ENCODE data around the gene KATNB1. TPM values are rescaled to one million over a fixed set of nuclear protein-coding genes. Genes with fewer than 3 reads are reported as not detected.
A peak's percentile ranks its signal among the peaks of the same experiment; 100 is the strongest.

KATNB1 gene
- total RNA-seq, 6 experiments from 2014 or later = 5.6 to 17.5 (median 8.5) TPM

DNA sequence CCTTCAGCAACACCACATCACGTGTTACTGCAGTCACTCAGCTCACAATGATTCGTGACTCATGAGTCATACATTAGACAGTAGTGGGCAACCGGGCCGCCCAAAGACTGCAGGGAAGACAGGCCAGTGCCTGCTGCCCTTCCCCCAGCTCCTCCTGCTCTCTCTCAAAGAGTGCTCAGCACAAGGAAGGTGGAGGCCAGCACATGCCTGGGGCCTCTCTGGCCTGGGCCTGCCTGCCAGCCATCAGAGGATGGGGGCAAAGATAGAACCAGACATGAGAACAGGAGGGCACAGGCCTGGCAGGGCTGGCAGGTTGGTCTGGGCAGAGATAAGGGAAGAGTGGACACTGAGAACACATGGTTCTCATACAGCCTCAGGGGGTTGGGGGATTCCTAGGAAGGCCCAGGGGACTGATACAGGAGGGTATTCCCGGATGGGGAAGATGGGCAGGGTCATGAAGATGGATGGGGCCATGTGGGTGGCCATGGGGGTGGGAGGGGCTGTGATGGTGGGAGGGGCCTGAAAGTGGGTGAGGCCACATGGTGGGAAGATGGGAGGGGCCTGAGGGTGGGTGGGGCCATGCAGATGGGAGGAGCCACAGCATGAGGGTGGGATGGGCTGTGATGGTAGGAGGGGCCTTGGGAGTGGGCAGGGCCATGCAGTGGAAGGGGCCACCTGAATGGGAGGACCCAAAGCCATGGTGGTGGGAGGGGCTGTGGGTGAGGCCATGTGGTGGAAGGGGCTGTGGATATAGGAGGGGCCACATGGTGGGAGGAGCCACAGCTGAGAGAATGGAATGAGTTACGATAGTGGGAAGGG is 29.0 kb downstream of the KATNB1 start:
- intact Hi-C loops (cut with DNase I) = loop anchor here in 1 of 2 donors (10.0 kb wide), 1 partner anchor 250 kb away; no protein-coding TSS in a partner anchor
- ATAC-seq = peak; percentile 33 to 68 (median 52)
- H3K27me3 ChIP-seq = no peaks in the 10 kb centered on the region
- no peak overlapping the region for H3K27ac ChIP-seq
- no peak for DNase-seq
- TF ChIP-seq POLR2A (IDR thresholded peaks at IDR 0.05) = no peak
- TF ChIP-seq, protein P1, sequence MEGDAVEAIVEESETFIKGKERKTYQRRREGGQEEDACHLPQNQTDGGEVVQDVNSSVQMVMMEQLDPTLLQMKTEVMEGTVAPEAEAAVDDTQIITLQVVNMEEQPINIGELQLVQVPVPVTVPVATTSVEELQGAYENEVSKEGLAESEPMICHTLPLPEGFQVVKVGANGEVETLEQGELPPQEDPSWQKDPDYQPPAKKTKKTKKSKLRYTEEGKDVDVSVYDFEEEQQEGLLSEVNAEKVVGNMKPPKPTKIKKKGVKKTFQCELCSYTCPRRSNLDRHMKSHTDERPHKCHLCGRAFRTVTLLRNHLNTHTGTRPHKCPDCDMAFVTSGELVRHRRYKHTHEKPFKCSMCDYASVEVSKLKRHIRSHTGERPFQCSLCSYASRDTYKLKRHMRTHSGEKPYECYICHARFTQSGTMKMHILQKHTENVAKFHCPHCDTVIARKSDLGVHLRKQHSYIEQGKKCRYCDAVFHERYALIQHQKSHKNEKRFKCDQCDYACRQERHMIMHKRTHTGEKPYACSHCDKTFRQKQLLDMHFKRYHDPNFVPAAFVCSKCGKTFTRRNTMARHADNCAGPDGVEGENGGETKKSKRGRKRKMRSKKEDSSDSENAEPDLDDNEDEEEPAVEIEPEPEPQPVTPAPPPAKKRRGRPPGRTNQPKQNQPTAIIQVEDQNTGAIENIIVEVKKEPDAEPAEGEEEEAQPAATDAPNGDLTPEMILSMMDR (IDR thresholded peaks at IDR 0.05) = no peak
- H3K4me1 ChIP-seq = no peaks in the 10 kb centered on the region
- WGBS (ENCODE audit: insufficient coverage, low coverage, low lambda C conversion rate, missing lambda C conversion rate) = 65% methylated on average over 3 of the region's 6 CpGs
- no peak overlapping the region for H3K4me3 ChIP-seq
- peaks cover 4 to 66% (median 28%) of the 10 kb centered on the region in 4 donors for H3K36me3 ChIP-seq
- H3K9me3 ChIP-seq = no peaks in the 10 kb centered on the region

DNA sequence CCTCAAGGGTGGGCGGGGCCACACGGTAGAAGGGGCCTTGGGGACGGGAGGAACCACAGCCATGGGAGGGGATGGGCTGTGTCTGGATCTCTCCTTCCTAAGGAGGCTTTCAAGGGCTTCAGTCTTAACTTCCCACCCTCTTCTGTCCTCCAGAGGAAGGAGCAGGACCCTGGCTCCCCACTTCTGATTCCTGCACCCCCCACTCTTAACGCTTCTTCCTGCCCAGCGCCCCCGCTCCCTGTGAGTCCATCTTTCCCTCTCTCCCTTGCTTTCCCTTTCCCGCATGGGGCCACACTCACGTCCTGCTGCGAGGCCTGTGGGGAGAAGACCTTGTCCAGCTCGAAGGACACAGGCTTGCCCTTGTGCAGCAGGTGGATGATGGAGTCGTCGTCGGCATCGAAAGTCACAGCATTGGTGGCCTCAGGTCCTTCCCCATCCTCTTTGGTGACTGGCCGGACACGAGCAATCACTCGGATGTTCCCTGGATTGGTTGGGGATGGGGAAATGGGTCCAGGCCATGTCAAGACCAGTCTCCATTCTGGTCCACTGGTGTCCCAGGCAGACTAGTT is 29.7 kb downstream of the KATNB1 start:
- no peak overlapping the region for H3K27ac ChIP-seq
- no peak overlapping the region for H3K4me3 ChIP-seq
- TF ChIP-seq, protein P1 (IDR thresholded peaks at IDR 0.05) = no peak
- TF ChIP-seq POLR2A (IDR thresholded peaks at IDR 0.05) = no peak
- H3K9me3 ChIP-seq = no peaks in the 10 kb centered on the region
- ATAC-seq (no peak), DNase-seq (no peak)
- WGBS (ENCODE audit: insufficient coverage, low coverage, low lambda C conversion rate, missing lambda C conversion rate) = 95% methylated on average over 10 of the region's 17 CpGs
- no peaks in the 10 kb centered on the region for H3K4me1 ChIP-seq
- peaks cover 3 to 69% (median 31%) of the 10 kb centered on the region in 4 donors for H3K36me3 ChIP-seq
- intact Hi-C loops (cut with DNase I) = loop anchor here in 1 of 2 donors (10.0 kb wide), 1 partner anchor 250 kb away; no protein-coding TSS in a partner anchor
- no peaks in the 10 kb centered on the region for H3K27me3 ChIP-seq

DNA sequence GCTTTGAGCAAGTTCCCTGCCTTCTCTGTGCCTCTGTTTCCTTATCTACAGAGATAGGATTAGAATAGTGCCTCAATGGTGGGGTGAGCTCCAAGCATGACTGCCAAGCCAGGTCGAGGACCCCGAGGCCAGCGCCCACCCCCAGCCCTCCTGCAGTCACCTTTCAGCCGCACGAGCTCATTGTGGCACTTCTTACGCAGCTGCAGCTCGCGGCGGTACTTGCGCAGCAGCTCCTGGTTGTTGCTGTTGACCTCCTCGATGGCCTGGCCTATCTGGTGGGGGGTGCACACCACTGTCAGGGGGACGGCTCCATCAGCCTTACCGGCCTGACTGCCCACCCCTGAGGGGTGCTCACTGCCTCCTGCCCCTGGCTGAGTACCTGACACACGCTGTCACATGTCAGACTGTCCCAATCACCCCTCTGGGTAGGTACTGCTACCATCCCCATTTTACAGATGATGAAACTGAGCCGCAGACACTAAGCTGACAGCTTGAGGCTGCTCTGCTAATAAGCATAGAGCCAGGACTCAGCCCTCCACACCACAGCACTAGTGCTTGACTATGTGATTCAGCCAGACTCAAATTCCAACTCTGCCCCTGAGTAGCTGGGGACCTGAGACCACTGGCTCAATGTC is 31.3 kb downstream of the KATNB1 start:
- intact Hi-C loops (cut with DNase I) = loop anchor here in 1 of 2 donors (10.0 kb wide), 1 partner anchor 248 kb away; no protein-coding TSS in a partner anchor
- DNase-seq (no peak), ATAC-seq (no peak)
- TF ChIP-seq, protein P1 (IDR thresholded peaks at IDR 0.05) = no peak
- no peak for TF ChIP-seq POLR2A (IDR thresholded peaks at IDR 0.05)
- H3K36me3 ChIP-seq = peaks cover 0 to 70% (median 33%) of the 10 kb centered on the region in 4 donors
- 93% methylated on average over 3 of the region's 15 CpGs for WGBS (ENCODE audit: insufficient coverage, low coverage, low lambda C conversion rate, missing lambda C conversion rate)
- H3K27ac ChIP-seq = no peak overlapping the region
- H3K4me1 ChIP-seq = no peaks in the 10 kb centered on the region
- H3K4me3 ChIP-seq = no peak overlapping the region
- no peaks in the 10 kb centered on the region for H3K27me3 ChIP-seq
- no peaks in the 10 kb centered on the region for H3K9me3 ChIP-seq

DNA sequence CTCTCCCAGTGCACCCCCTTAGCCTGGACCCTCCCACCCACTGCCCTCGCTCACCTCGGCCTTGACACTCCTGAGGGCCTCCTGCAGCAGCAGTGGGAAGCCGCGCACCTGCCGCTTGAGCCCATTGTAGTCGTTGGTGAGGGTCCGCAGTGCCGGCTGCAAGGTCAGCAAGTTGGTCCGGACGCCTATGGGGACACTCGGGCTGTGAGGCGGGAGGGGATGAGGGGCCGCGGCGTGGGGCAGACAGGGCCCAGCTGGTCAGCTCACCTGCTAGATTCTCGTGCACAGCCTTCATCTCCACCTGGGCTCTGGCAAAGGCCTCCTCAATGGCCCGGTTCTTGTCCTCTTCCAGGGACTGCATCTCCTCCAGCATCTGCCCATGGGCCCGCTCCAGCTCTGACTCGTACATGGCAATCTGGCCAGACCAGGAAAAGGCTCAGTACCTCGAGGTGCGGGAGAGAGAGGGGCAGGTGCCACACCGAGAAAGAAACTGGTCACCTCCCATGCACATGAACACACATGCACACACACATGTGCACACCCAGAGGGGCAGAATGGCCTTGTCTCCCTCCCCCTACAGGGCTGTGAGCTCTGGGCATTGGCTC is 34.1 kb downstream of the KATNB1 start:
- Histone ChIP-seq H3K9me3 (no peaks in the 10 kb centered on the region), H3K4me1 (no peaks in the 10 kb centered on the region), H3K27me3 (no peaks in the 10 kb centered on the region), H3K36me3 (peaks cover 0 to 56% (median 32%) of the 10 kb centered on the region in 4 donors), H3K4me3 (no peak overlapping the region), H3K27ac (no peak overlapping the region)
- 60% methylated on average over 1 of the region's 22 CpGs for WGBS (ENCODE audit: insufficient coverage, low coverage, low lambda C conversion rate, missing lambda C conversion rate)
- DNase-seq (no peak), ATAC-seq (no peak)
- intact Hi-C loops (cut with DNase I) = loop anchor here in 1 of 2 donors (10.0 kb wide), 1 partner anchor 245 kb away; no protein-coding TSS in a partner anchor
- no peak for TF ChIP-seq POLR2A (IDR thresholded peaks at IDR 0.05)
- TF ChIP-seq, protein P1 (IDR thresholded peaks at IDR 0.05) = no peak

All from right lobe of liver (tissue), 6 donors.